Activated CD4-positive, alpha-beta T cell treated with anti-CD3 and anti-CD28 coated beads, Interleukin-2, amount 50 U/mL, for 4 hours (primary cell): ENCODE measurements around the gene ITSN1.
"Not testable (repeated sequence)": the region's sequence is repeated elsewhere in the genome, so short reads cannot be mapped to it uniquely, and the experiment has no call there.

Source experiments
- DNase-seq, 2 experiments: peaks; one replicate each; pipeline ENCODE4 v3.0.0-alpha.2; 2020

Gene ITSN1

GRCh38 chr21:33775100-33775828, 133.0 kb downstream of the ITSN1 start:
- no peak for DNase-seq

DNA sequence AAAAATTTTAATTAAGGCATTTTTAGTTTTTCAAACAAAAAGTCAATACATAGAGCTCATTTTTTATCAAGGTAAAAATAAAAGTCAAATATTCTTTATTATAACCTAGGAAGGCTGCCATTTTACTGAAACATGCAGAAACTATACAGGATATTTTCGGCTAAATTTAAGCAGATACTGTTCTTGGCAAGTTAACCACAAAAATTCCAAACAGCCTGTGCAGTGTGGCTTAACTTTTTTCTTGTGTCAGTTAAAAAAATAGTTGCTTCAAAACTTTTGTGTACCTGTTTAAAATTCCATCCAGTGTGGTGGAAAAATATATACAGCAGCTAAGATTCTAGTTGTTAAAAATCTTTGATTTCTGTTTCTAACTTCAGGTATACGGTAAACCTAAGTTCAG, 138.3 kb downstream of the ITSN1 start:
- no peak for DNase-seq

DNA sequence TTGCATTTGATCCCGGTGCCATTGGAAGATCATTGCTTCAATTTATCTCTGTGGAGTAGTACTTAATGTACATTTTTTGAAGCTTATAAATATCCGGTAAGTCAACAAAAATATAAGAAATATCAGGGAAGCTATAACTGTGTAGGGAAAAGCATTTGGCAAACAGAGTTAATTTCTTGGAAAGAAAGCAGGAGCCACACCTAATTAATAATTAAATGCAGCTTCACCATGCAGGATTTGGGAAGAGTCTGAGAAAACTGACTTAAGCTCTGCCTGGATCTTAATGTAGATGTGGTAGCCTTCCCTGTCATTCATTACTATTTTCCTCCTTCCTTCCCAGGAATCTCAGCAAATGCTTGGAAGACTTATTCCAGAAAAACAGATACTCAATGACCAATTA, 138.8 kb downstream of the ITSN1 start:
- no peak for DNase-seq

- DNase-seq: no peak
Observed at GRCh38 chr21:33783187-33783979, 141.1 kb downstream of the ITSN1 start.

DNA sequence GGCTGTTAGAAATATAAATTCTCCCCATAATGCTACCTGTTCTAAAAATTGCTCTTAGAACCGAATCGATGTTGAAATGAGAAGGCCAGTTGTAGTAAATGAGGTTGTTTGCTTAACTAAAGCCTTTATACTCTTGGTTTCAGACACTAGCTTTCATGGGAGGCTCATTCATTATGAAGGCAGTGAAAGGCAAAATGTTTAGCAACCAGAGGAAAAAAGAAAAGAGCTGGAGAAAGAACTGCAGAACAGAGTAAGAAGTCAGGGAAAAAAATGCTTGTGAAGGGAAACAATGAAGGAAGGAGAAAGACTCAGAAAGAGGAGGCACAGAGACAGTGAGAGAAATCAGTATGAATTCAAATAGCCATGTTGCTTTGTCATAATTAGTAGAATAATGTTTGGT, 145.1 kb downstream of the ITSN1 start:
- no peak for DNase-seq

DNA sequence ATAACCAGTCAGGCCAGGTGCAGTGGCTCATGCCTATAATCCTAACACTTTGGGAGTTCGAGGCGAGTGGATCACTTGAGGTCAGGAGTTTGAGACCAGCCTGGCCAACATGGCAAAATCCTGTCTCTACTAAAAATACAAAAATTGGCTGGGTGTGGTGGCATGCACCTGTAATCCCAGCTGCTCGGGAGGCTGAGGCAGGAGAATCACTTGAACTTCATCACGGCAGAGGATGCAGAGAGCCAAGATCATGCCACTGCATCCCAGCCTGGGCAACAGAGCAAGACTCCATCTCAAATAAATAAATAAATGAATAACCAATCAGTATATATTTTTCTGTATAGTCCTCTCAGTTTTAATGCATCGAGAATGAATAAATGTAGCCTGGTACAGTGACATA, 146.1 kb downstream of the ITSN1 start:
- not testable (repeated sequence) for DNase-seq

DNA sequence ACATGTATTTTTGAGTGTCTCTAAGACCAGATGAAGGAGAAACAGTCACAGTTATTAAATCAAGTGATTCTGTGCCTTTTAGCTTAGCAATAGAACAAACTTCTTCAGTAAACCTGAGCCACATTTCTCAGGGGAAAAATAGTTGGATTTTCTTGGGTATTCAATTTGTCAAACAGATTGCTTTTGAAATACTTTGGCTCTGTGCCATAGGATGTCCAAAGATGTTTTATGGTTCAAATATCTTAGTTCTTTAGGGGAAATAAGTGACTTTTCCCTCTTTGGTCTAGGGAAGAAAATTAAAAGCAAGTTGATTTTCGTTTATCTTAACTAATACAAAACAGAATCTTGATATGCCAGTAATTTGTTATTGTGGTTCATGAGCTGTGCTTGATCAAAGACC, 147.4 kb downstream of the ITSN1 start:
- no peak for DNase-seq

DNA sequence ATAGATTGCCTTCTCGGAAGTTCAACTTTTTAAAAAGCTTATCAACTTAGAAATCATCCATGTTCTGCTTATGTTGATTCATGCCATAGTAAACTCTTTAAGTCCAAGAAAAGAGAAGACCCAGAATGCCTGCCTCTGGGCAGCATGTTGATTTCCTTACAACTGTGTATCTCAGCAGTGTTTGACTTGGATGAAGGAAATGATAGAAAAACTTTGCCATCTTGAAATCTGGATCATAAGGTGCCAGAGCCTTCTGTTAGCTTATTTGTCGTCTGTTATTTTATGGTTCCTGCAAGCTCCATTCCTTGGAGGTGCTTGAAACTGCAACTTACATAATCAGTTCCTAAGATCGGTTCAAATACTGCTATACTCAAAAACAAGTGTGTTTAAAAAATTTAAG, 148.8 kb downstream of the ITSN1 start:
- DNase-seq: no peak

DNA sequence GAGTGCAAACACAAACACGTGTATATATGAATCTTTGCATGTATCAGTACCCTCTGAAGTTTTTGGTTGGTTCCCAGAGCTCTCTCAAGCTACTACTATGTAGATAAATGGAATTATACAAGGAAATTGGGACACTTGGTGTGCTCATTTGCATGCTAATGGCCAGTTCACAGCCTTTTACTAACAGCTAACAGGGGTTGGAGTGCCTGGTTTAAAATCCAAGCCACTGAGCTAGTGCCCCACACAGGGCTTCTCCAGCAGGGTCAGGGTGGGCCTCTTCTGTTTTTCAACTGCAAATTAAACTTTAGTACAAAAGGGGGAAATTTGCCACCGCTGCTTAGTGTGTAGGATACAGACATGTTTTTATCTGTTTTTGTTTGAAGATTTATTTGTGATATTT, 152.3 kb downstream of the ITSN1 start:
- no peak for DNase-seq

GRCh38 chr21:33797565-33797964, 155.3 kb downstream of the ITSN1 start:
- DNase-seq: no peak

GRCh38 chr21:33799378-33800090, 157.2 kb downstream of the ITSN1 start:
- DNase-seq: no peak

DNA sequence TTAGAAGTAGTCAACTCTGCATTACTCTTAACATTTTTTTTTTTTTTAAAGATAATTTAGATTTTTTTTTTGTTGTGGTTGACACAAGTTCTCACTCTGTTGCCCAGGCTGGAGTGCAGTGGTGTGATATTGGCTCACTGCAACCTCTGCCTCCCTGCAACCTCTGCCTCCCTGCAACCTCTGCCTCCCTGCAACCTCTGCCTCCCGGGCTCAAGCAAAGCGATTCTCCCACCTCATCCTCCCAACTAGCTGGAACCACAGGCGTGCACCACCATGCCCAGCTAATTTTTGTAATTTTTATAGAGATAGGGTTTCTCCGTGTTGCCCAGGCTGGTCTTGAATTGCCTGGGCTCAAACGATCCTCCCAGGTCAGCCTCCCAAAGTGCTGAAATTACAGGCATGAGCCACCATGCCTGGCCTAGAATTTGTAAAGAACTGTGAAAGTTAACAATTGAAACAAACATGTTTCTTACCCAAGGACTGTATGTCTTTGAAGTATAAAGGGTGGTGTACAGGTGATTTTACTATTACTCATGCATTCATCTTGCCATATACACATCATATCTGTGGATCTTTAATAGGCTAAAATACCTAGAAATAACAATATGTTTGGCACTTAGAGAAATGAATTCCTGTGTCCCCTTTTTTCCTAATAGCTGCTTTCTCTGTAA, 158.6 kb downstream of the ITSN1 start:
- DNase-seq: no peak

GRCh38 chr21:33801424-33802405, 159.4 kb downstream of the ITSN1 start:
- no peak for DNase-seq

GRCh38 chr21:33802481-33802880, 160.2 kb downstream of the ITSN1 start:
- DNase-seq: no peak

DNA sequence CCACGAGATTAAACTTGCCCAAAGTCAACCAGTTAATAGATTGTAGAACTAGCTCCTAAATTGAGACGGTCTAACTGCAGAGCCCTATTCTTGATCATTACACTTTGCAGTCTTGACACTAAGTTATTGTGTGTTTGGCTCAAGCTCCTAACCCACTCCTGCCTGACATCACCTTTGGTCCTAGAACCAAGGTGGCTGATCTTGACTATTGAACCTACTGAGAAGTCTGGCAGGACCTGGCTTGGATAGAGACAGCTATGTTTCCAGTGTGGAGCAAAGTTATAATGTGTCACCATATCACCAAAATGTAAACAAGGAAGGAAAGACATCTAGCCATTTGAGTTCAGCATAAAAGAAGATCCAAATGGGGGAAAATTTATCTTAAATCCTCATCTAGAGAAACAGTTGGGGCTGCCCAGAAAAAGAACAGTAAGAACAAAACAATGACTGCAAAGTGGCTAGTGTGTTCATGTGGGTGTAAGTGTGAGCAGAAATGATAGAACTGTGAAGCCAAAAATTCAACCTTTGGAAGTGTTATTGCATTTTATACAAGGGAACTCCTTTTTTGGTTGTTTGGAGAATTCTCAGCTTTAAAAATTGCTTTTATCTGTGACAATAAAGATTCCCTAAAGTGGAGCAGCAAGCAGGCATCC, 166.5 kb downstream of the ITSN1 start:
- no peak for DNase-seq

GRCh38 chr21:33810766-33811165, 168.5 kb downstream of the ITSN1 start:
- no peak for DNase-seq

DNA sequence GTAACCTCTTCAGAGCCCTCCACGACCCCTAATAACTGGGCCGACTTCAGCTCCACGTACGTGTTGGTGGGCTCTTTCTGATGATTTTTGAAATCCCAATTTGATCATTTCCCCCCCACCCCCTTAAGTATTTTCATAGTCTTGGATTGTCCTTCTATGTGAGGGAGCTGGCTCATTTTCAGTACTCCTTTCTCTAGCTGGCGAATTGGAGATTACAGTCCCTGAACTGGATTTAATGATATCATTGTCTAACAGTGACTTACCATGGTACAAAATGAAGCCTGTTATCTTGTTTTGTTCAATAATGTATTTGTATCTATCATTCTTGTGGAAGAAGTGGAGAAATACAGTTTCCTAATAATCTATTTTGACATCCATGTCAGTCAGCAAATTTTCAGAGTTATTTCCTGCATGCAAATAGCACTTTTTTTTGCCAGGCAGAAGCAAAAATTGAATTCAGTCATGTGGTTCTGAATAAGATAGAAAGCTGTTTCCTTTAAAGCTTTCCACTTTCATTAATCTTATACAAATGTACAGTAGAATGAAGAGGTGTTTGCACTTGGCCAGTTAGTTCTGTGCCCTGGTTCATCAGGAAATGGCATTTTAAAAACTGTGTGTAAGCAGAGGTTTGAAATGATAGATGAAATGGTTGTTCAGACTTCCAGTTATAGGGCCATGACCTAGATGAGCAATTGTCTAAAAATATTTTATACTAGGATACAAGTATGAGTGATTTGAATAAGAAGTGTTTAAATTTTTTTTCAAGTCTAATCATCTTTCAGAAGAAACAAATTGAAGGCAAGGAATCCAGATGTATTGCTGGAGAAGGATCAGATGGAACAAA, 169.1 kb downstream of the ITSN1 start:
- DNase-seq: no peak

DNA sequence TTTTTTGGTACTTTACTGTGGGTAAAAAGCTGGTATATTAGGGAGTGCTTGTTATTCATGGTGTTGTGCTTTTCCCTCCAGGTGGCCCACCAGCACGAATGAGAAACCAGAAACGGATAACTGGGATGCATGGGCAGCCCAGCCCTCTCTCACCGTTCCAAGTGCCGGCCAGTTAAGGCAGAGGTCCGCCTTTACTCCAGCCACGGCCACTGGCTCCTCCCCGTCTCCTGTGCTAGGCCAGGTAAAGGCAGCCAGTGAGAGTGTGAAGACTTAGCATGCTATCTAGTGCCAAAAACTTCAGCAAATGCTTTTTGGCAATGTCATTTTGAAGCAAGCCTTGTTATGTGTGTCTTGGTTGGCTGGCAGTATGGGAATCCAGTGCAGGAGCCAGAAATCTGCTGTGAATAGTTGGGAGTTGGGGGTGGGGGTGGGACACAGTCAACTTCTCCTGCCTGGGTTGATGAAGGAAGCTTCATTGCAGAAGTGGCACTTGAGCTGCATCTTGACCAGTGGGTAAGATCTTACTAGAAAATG, 171.6 kb downstream of the ITSN1 start:
- no peak for DNase-seq

DNA sequence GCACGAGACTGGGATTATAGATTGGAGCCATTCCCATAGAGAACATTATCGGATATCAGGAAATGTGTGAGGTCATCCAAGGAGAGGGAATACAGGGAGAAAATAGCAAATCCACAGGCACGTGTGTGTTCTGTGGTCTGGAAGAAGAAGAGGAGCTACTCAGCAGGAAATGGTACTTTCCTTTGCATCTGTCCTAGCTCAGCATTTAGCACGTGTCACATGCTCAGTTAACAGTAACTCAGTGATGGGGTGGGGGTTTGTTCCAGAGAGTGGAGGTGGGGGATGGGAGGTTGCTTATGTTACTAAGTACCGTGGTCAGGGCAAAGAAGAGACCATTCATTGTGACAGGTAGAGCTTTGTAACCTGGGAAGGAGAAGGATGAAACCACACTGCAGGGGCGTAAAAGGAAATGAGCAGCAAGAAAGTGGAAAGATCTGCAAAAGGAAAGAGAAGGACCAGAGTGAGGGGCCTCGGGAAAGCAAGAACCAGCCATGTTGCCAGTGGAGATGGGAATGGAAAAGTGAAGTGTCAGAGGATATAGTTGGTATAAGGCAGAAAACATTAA, 172.9 kb downstream of the ITSN1 start:
- no peak for DNase-seq

DNA sequence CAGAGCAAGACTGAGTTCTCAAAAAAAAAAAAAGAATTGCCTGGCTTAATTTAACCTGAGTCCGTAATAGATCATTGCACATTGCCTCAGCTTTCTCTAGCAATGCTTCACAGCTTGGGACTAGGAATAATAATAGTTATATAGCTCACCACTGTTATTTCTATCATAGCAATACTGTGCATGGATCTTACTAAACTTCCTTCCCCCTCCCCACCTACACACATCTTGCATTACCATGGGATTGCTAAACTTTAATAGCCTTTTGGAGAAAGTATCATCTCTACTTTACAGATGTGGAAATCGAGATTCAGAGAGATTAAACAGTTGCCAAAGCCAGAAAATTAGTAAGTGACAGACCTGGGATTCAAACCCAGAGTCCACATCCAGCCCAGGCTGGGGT, 173.9 kb downstream of the ITSN1 start:
- no peak for DNase-seq
